IMR-90 (cell line): Measurements from ENCODE around the gene CCDC177. TPM values are rescaled to one million over a fixed set of nuclear protein-coding genes. Genes with fewer than 3 reads are reported as not detected.

Experiments
- ATAC-seq: fragments of 200-7000 bp; cut with Tn5 transposase; 2 replicates; pipeline ENCODE4 v1.9.1; 2020; ENCODE audit warnings: low read depth, mild to moderate bottlenecking, moderate library complexity
- BruUV-seq: library from RNA; stranded (reverse); fragments of 400-500 nt; replicated peaks from 2 replicates; lab custom pipeline; 2021; lab: Mats Ljungman, UMichigan
- CTCF ChIA-PET: fragments of 300-600 bp; formaldehyde crosslinking; extraction: SDS; loops from one replicate; lab custom pipeline; 2021; ENCODE audit warnings: antibody characterized with exemption; lab: Yijun Ruan, JAX
- POLR2A ChIA-PET: fragments of 300-600 bp; sonication (Branson Sonifier 250); formaldehyde crosslinking; loops from one replicate; lab custom pipeline; 2022; ENCODE audit warnings: antibody characterized with exemption; ENCODE audit not compliant: unreplicated experiment; lab: Charles Lee
- DNase-seq: peaks from one replicate; pipeline ENCODE4 v3.0.0; 2013
- H2AFZ ChIP-seq: replicated peaks from 2 replicates; pipeline ENCODE3; 2013; ENCODE audit warnings: low read length, mild to moderate bottlenecking; ENCODE audit not compliant: poor library complexity
- H2AK5ac ChIP-seq: 2 replicates; pipeline ENCODE4 v1.6.1; 2013; ENCODE audit warnings: low read depth, low read length, inconsistent platforms
- H2AK9ac ChIP-seq: replicated peaks from 2 replicates; pipeline ENCODE3; 2013; ENCODE audit warnings: mild to moderate bottlenecking, low read depth, low read length, moderate library complexity; ENCODE audit not compliant: poor library complexity
- H2BK120ac ChIP-seq: 2 replicates; pipeline ENCODE4 v1.6.1; 2013; ENCODE audit warnings: low read depth, low read length, inconsistent platforms
- H2BK15ac ChIP-seq: 3 replicates; pipeline ENCODE4 v1.6.1; 2013; ENCODE audit warnings: low read depth, low read length, inconsistent platforms
- H2BK20ac ChIP-seq: 2 replicates; pipeline ENCODE4 v1.6.1; 2013; ENCODE audit warnings: low read depth, mild to moderate bottlenecking, inconsistent platforms, low read length, moderate library complexity
- H2BK5ac ChIP-seq: 2 replicates; pipeline ENCODE4 v1.6.1; 2013; ENCODE audit warnings: mild to moderate bottlenecking, low read depth, low read length, inconsistent platforms; ENCODE audit not compliant: poor library complexity, severe bottlenecking
- H3K14ac ChIP-seq: replicated peaks from 2 replicates; pipeline ENCODE4 v1.6.1; 2013; ENCODE audit warnings: low read depth, low read length, inconsistent platforms
- H3K18ac ChIP-seq: 2 replicates; pipeline ENCODE4 v1.6.1; 2013; ENCODE audit warnings: low read depth, low read length, control low read depth
- H3K23ac ChIP-seq: 2 replicates; pipeline ENCODE4 v1.6.1; 2013; ENCODE audit warnings: low read depth, low read length, inconsistent platforms
- H3K27ac ChIP-seq: 2 replicates; pipeline ENCODE4 v1.5.1; 2013; ENCODE audit warnings: mild to moderate bottlenecking, control low read depth, low read length; ENCODE audit not compliant: insufficient read depth
- H3K27me3 ChIP-seq: 2 replicates; pipeline ENCODE4 v1.6.1; 2013; ENCODE audit warnings: low read length; ENCODE audit not compliant: control insufficient read depth, insufficient read depth
- H3K36me3 ChIP-seq: 2 replicates; pipeline ENCODE4 v1.6.1; 2013; ENCODE audit warnings: low read length, mixed read lengths; ENCODE audit not compliant: control insufficient read depth, insufficient read depth
- H3K4ac ChIP-seq: 2 replicates; pipeline ENCODE4 v1.6.1; 2013; ENCODE audit warnings: low read depth, low read length, inconsistent platforms
- H3K4me1 ChIP-seq: 2 replicates; pipeline ENCODE4 v1.6.1; 2013; ENCODE audit warnings: low read length, mixed read lengths; ENCODE audit not compliant: control insufficient read depth, insufficient read depth
- H3K4me2 ChIP-seq: 2 replicates; pipeline ENCODE4 v1.6.1; 2013; ENCODE audit warnings: low read depth, mild to moderate bottlenecking, control low read depth, low read length, moderate library complexity
- H3K4me3 ChIP-seq: 2 replicates; pipeline ENCODE4 v1.5.1; 2013; ENCODE audit warnings: low read depth, mild to moderate bottlenecking, control low read depth, low read length, moderate library complexity; ENCODE audit not compliant: insufficient read depth
- H3K56ac ChIP-seq: 2 replicates; pipeline ENCODE4 v1.6.1; 2013; ENCODE audit warnings: low read length, inconsistent platforms; ENCODE audit not compliant: insufficient read depth; ENCODE audit errors: extremely low read depth
- H3K79me1 ChIP-seq, 2 experiments: 2 replicates each; pipeline ENCODE4 v1.6.1; 2013; ENCODE audit warnings: low read length in 2 of 2, inconsistent platforms in 1 of 2, low read depth in 1 of 2
- H3K9ac ChIP-seq: 2 replicates; pipeline ENCODE4 v1.6.1; 2013; ENCODE audit warnings: low read depth, low read length, control low read depth
- H3K9me1 ChIP-seq: 2 replicates; pipeline ENCODE4 v1.6.1; 2013; ENCODE audit warnings: low read length, inconsistent platforms; ENCODE audit not compliant: insufficient read depth
- H3K9me3 ChIP-seq: 2 replicates; pipeline ENCODE4 v1.6.1; 2013; ENCODE audit warnings: low read length; ENCODE audit not compliant: control insufficient read depth, insufficient read depth
- H4K20me1 ChIP-seq: 2 replicates; pipeline ENCODE4 v1.6.1; 2013; ENCODE audit warnings: low read length, inconsistent platforms; ENCODE audit not compliant: insufficient read depth
- H4K5ac ChIP-seq: 2 replicates; pipeline ENCODE4 v1.6.1; 2013; ENCODE audit warnings: mild to moderate bottlenecking, low read depth, low read length, control low read depth
- H4K8ac ChIP-seq, 2 experiments: 2 replicates each; pipeline ENCODE4 v1.6.1; 2013; ENCODE audit warnings: low read depth in 2 of 2, low read length in 2 of 2, control low read depth in 1 of 2, inconsistent platforms in 1 of 2
- H4K91ac ChIP-seq: 2 replicates; pipeline ENCODE4 v1.6.1; 2013; ENCODE audit warnings: low read depth, low read length, inconsistent platforms; ENCODE audit not compliant: insufficient read depth
- BHLHE40 ChIP-seq: fragments of 150-350 bp; IDR thresholded peaks from 2 replicates; pipeline ENCODE4 v1.6.1; 2016; ENCODE audit warnings: mild to moderate bottlenecking, low read depth, low read length
- FOS ChIP-seq: fragments of 150-350 bp; IDR thresholded peaks from 2 replicates; pipeline ENCODE4 v1.6.1; 2016; ENCODE audit warnings: low read depth, low read length
- MAZ ChIP-seq: IDR thresholded peaks from 2 replicates; pipeline ENCODE4 v1.6.1; 2012; ENCODE audit warnings: low read depth, mild to moderate bottlenecking, low read length, improper control_type of control experiment, moderate library complexity, borderline replicate concordance
- RAD21 ChIP-seq: IDR thresholded peaks from 2 replicates; pipeline ENCODE4 v1.6.1; 2012; ENCODE audit warnings: low read length, improper control_type of control experiment
- SMC3 ChIP-seq: fragments of 150-350 bp; IDR thresholded peaks from 2 replicates; pipeline ENCODE4 v1.6.1; 2016; ENCODE audit warnings: low read depth, mild to moderate bottlenecking, antibody characterized with exemption, low read length, moderate library complexity
- USF2 ChIP-seq: fragments of 150-350 bp; IDR thresholded peaks from 2 replicates; pipeline ENCODE4 v1.6.1; 2017; ENCODE audit warnings: mild to moderate bottlenecking, antibody characterized with exemption, low read length, low read depth
- WGBS, 2 experiments: methylation state at CpG; one replicate each; pipeline versions ENCODE4 v1.1.5 to v1.1.7; 2013; ENCODE audit warnings: missing lambda C conversion rate in 2 of 2; ENCODE audit not compliant: insufficient read length in 1 of 2; ENCODE audit errors: extremely low coverage in 2 of 2; 5-methylcytosine and 5-hydroxymethylcytosine counted together
- dilution Hi-C: fragments of 300-500 bp; cut with HindIII; formaldehyde crosslinking; loops from one replicate; pipeline ENCODE4 v1.14.3; 2018; ENCODE audit warnings: low sequenced_read_pairs; ENCODE audit not compliant: unreplicated experiment
- in situ Hi-C: fragments of 300-500 bp; cut with MboI; formaldehyde crosslinking; loops from 3 replicates; pipeline ENCODE4 v1.14.3; 2019; ENCODE audit warnings: low sequenced_read_pairs, inconsistent platforms, mixed read lengths
- intact Hi-C: fragments of 100-400 bp; cut with micrococcal nuclease; formaldehyde crosslinking; loops from 2 replicates; pipeline ENCODE4 v1.10.0; 2022
- polyA plus RNA-seq, 3 experiments: library from polyadenylated mRNA; depleted of rRNA; stranded (reverse); fragments of >200 nt; gene quantifications; 2 replicates each; pipeline ENCODE4 v1.2.3, GENCODE V29; 2012; ENCODE audit warnings: low replicate concordance in 1 of 3
- total RNA-seq: library from RNA; depleted of rRNA; stranded (reverse); fragments of >200 nt; gene quantifications from 2 replicates; pipeline ENCODE4 v1.2.3, GENCODE V29; 2012

CCDC177 gene
- total and polyA plus RNA-seq, 2 of the 4 experiments (the other 2 are of a cell fraction) = not detected

GRCh38 chr14:69528143-69528542 lies 46.5 kb downstream of the CCDC177 start:
- H3K4me2 ChIP-seq = no peak overlapping the region
- H3K9me1 ChIP-seq = no peaks in the 10 kb centered on the region
- H3K4me1 ChIP-seq = no peaks in the 10 kb centered on the region
- CTCF ChIA-PET = no interaction called here
- H3K36me3 ChIP-seq = no peaks in the 10 kb centered on the region
- H2BK15ac ChIP-seq = no peak overlapping the region
- H3K79me1 ChIP-seq = no peaks in the 10 kb centered on the region
- in situ Hi-C loops (no loop called here), intact Hi-C loops (no loop called here), dilution Hi-C loops (no loop called here)
- no peak overlapping the region for H3K4ac ChIP-seq
- H3K9me3 ChIP-seq = no peaks in the 10 kb centered on the region
- ATAC-seq (no peak), DNase-seq (no peak)
- no peak overlapping the region for H3K56ac ChIP-seq
- H2AK5ac ChIP-seq = no peak overlapping the region
- H4K5ac ChIP-seq = no peak overlapping the region
- no peak overlapping the region for H2BK120ac ChIP-seq
- no peak overlapping the region for H3K14ac ChIP-seq
- H2AK9ac ChIP-seq = no peak overlapping the region
- no peaks in the 10 kb centered on the region; the same call in none of the 2 replicates for H4K20me1 ChIP-seq
- no peak overlapping the region for H3K9ac ChIP-seq
- no peak overlapping the region for H3K27ac ChIP-seq
- H2BK5ac ChIP-seq = no peak overlapping the region
- TF ChIP-seq RAD21 (no peak), BHLHE40 (no peak), FOS (no peak), USF2 (no peak), SMC3 (no peak), MAZ (no peak)
- H4K8ac ChIP-seq = no peak overlapping the region
- 0% methylated on average over 1 of the region's 9 CpGs; no CpG with 5 or more reads in 1 of the 2 experiments for WGBS, 2 experiments
- H3K4me3 ChIP-seq = no peak overlapping the region
- peaks cover 79% of the 10 kb centered on the region for H3K27me3 ChIP-seq
- no peak overlapping the region for H3K18ac ChIP-seq
- POLR2A ChIA-PET = no interaction called here
- no peak overlapping the region for H2AFZ ChIP-seq
- H3K23ac ChIP-seq = no peak overlapping the region
- no peak overlapping the region for H4K91ac ChIP-seq
- H2BK20ac ChIP-seq = no peak overlapping the region
- no TSS peak for BruUV-seq
